Ecto neural progenitor cell (in vitro differentiated cells): ENCODE data around the gene PTCD3.

Source experiments
- DNase-seq: peaks from one replicate; pipeline ENCODE4 v3.0.0-alpha.2; 2018; ENCODE audit warnings: low spot score

PTCD3 gene

DNA sequence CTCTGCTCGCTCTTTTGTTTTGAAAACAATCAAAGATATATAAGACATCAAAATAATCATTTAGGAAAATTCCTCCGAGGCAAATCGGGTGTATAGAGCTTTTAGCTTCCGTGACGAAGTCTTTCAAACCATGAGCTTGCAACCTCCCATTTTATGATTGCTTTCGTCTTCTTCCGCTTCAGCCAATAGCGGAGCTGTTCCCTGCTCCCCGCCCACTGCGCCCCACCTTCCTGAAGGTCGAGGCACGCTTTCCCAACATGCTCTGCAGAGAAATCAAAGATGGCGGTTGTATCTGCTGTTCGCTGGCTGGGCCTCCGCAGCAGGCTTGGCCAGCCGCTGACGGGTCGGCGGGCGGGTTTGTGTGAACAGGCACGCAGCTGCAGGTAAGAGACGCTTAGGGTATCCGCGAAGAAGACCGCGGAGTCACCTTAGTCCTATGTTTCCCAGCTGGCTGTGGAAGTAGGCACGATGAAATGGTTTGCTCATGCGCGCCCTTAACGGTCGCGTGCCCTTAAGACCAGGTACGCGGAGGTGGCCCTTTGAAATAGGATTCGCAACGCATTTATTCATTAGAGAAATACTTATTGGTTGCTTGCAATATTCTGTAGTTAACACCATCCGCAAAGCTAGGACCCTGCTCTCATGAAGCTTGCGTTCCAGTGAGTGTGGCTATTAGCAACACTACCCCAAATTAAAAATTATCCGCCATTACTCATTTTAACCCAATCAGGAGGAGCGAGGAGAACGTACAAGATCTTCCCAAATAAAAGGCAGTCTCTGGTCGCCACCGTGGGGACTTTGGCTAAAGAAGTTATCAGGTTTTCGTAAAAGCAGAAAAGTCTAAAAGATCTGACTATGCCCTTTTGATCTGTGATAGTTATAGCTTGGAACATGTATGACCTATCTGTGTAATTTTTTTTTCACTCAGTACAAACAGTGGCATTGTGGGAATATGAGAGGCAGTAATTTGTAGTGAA, at the start of gene PTCD3:
PTCD3 (plus strand) TSS at position 267 of the 977 bp plus-strand sequence; CDS start at position 280, 13 bp downstream.
- peak; percentile 92 for DNase-seq

DNA sequence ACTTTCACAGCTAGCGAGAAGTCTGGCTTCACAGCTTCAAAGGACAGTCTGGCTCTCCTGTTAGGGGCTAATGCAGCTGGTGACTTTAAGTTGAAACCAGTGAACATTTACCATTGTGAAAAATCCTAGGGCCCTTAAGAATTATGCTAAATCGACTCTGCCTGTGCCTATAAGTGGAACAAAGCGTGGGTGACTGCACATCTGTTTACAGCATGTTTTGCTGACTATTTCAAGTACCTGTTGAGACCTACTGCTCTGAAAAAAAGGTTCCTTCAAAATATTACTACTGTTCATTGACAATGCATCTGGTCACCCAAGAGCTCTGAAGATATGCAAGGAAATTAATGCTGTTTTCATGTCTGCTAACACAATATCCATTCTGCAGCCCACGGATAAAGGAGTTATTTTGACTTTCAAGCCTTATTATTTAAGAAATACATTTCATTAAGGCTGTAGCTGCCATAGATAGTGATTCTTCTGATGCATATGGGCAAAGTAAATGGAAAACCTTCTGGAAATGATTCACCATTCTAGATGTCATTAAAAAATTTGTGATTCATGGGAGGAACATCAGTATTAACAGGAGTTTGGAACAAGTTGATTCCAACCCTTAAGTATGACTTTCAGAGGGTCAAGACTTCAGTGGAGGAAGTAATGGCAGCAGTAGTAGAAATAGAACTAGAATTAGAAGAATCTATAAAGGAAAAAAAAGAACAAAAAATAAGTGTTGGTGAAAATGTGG, 49.3 kb upstream of the PTCD3 start:
- DNase-seq, result no peak

DNA sequence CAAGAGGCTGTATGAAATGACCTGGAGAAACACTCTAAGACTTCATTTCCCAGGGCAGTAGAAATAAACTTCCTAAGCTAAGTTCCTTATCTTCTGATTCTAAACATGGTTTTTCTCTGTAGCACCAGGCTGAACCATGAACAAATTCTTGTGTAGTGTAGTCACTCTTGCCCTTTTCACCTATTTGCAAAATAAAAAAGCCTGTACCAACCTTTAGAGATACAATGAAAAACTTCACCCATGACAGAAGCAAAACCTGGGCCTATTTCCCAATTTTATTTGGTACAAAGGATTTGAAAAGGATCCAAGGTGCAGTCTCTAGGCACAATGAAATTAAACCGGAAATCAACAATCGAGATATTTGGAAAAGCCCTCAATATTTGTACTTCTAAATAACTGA, 44.0 kb upstream of the PTCD3 start:
- DNase-seq, result no peak

DNA sequence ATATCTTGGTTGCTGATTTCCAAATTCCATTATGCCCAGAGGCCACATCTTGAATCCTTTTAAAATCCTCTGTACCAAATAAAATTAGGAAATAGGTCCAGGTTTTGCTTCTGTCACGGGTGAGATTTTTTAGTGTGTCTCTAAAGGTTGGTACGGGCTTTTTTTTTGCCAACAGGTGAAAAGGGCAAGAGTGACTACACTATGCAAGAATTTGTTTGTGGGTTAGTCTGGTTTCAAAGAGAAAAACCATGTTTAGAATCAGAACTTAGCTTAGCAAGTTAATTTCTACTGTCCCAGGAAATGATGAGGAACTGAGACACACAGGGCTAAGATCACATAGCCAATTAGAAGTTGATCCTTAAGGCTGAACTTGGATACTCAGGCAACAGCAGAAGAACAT, 42.0 kb upstream of the PTCD3 start:
- DNase-seq, result no peak

DNA sequence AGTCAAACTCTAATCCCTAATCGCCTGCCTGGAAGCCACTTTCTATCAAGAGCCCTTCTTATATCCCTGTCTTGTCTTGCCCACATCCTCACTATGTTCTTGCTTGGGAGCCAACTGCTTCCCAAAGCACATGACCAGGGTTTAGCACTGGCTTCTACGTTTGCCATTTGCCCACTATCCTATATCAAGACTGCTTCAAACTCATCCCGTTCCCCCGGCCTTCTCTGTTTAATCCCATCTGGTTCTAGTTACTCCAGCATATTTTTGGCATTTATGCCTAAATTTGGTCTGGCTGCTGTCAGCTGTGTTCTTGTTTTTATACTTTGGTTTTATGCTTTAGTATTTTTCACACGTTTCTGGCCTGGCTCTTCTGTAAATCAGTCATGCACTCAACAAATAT, 40.5 kb upstream of the PTCD3 start:
- no peak for DNase-seq

DNA sequence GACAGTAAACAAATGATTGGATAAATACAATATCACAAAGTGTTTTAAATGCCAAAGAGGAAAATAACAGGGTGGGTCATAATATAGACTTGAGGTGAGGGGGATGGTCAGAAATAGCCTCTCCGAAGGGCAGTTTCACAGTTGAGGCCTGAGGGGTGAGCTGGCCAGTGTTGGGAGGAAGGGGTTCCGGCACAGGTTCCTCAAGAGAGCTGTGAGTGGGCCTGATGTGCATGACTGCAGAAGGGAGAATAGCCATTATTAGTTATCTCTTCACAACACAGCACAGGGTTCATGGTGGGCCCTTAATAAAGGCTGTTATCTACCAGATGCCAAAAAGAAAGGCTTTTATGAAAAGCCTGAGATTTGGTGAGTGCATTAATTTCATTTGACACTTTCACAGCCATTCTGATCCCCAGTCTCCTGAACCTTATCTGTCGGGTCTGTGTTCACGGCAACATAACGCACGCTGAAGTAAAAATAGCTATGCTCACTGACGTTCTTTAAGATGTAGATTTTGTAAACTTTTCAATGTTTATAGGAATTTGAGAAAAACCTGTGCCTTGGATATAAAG, 39.9 kb upstream of the PTCD3 start:
- no peak for DNase-seq

DNA sequence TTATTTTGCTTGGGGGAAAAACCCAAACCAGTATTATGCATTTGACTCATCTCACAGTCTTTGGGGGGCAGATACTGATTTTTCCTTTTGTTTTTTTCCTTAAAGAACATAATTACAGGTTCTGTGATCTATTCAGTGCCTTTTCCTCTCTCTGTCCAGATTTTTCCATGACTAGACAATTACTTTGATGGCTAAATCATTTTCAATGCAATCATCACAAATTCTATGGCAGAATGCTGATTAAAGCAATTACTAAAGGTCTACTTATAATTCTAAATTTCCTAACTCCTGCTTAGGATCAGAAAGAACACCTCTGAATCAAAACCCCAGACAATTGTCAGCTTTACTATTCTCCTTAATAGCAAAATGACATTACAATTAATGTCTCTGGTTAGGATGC, 39.1 kb upstream of the PTCD3 start:
- no peak for DNase-seq

DNA sequence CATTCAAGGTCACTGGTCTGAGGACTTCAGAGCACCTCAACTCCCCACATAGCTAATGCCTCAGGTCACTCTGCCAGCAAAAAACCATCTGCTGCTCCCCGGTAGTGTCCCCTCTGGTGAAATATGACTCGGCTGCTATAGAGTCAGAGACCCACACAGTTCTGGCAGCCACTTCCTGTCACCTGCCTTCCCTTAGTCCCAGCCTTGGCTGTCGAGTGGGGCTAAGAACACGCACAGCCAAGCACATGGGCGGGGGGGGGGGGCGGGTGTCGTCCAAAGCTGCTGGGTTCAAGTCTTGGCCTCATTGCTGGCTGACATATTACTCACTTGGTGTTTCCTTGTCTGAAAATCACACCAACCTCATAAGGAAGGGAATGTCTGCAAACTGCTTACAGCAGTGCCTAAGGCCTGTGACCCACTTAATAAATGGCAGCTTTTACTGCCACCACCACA, 37.9 kb upstream of the PTCD3 start:
- no peak for DNase-seq

DNA sequence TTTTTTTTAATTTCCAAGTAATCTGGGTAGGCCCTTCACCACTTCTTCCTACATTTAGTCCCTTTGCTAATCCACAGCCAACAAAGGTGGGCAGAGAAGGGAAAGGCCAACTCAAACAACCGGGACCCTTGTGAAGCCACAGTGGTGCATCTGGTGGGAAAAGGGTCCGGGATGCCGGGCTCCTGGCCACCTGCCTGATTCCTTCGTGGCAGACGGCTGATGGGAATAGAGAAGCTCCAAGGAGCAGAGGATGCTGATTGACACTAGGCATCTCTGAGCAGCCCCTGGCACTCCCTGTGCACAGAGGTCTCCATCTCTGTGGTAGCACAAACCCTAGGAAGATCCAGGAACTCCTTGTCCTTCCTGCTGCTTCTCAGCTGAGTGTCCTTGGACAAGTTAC, 37.4 kb upstream of the PTCD3 start:
- DNase-seq, result no peak

DNA sequence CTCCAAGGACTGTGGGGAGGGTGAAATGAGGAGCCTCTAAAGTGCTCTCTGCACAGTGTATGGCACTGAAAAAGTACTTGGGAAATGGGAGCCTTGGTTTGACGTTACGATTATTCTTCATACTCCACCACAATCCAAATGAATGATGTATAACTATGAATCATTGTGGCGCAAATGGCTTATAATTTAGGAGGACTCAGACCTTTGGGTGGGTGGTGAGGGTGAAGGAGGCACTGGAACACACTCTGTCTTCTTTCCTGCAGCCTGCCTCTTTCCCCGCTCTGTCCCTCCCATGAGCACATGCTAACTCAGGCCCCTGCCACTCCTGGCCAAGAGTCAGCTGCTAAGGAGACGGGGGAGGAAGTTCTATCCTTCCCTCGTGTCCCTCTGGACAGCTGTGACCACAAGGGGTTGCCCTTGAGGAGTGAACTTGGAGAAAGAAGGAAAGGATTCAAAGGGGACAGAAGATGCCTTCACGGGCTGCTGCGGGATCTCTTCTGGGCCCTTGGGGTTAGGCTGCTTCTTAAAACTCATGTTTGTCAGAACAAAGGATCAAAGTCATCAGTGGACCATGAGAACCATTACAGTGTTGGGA, 36.8 kb upstream of the PTCD3 start:
- no peak for DNase-seq

DNA sequence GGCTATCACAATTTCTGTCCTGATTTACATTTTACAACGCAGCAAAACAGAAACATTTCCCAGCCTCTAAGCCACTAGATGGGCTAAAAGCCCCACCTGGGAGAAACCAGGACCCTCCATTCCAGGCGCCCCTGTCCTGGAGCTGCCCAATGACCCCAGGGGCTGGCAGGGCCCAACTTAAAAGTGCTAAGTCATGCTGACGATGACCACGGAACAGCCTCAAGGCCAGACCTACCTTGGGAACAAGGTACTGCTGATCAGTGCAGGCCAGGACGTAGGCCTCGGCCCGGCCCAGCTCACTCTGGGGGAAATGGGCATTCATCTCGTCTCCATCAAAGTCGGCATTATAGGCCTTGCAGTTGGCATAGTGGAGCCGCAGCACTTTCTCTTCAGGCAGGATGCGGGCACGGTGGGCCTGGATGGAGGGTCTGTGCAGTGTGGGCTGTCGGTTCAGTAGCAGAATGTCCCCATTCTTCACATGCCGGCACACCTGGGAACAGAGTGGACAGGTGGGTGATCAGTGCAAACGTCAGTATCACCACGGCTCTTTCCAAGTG, 36.2 kb upstream of the PTCD3 start:
- DNase-seq, result no peak

DNA sequence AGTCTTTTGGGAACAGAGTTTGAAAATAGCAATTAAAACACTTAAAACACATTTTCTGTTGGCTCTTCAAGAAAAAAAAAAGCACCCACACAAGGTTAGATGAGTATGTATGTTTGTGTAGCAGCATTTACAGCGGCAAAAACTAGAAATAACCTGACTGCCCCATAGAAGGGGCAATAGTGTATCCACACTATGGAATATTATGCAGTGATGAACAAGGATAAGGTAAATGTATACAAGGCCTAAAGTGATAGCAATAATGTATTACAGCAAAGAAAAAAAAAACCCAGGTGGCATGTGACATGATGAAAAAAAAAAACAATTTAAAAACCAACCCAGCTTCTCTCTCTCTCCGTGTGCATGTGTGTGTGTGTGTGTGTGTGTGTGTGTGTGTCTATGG, 35.2 kb upstream of the PTCD3 start:
- DNase-seq, result no peak

DNA sequence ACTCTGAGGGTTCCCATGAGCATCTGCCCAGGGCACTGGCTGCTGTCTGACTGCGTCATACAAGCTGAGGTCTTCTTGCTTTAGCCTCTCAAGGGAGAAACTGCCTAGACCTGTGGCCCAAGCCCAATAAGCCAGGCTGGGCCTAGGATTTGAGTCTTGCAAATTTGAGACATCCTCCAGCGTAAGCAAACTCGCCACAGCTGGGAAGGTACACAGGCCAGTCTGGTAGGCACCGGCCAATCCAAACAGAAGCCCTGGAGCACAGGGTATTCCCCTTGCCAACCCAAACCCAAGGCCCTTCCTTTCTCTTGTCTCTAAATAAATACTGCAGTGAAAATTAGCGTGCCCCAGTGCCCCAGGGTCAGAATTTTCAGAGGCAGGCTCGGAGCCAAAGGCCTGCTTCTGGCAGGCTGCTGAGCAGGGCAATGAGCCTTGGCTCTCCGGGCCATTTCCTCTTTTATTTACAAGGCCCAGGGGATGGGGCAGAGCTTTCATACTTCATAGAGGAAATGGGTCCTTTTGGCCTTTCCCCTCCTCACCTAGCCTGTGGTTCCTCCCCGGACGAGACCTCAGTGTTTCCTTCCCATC, 33.7 kb upstream of the PTCD3 start:
- DNase-seq, result no peak

DNA sequence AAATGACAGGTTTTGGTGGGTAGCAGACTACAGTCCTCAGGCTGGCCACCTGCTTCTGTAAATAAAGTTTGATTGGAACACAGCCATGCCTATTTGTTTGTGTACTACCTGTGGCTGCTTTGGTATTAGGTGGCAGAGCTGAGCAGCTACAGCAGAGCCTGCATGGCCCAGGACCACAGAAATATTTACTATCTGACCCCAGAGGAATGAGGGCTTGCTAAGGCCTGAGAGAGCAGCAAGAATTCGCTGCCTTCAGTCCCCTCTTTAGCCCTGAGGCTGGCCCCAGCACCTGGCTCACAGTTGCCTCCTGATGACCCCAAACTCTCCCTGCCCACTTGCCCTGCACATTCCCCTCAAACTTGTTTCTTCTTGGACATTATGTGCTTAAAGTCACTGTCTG, 32.8 kb upstream of the PTCD3 start:
- no peak for DNase-seq

DNA sequence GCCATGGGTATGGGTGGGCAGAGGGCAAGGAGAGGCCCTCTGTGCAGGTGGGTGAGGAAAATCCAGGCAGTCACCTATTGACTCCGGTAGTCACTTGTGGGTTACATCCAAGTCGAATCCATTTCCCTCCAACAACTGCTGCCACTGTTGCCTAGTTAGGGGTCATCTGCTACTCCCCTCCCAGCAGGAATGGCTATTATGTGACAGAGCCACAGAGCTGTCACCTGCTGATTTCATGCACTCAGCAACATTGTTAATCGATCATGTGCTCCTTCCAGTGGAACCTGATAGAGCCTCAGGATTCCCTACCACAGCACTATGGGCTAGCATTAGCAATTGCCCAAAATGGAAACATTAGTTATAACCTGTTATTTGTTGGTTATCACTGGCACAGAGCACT, 31.8 kb upstream of the PTCD3 start:
- DNase-seq, result no peak

DNA sequence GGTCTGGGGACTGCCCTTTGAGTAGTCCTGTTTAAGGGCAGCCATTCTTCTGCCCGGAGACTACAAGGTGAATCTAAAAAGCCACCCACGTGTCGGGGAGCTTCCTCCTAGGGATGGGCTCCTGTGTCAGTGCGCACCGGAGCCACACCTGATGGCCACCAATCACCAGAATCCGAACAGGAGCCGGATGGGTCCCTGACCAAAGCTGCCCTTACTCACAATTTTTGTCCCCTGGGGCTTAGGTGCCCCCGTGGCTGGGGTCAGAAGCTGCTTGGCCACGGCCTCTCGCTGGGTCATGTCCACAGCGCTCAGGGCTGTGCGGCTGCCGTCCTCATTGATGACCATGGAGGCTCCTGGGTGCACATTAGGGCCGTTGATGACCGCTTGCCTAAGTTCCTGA, 31.2 kb upstream of the PTCD3 start:
- DNase-seq, result no peak

DNA sequence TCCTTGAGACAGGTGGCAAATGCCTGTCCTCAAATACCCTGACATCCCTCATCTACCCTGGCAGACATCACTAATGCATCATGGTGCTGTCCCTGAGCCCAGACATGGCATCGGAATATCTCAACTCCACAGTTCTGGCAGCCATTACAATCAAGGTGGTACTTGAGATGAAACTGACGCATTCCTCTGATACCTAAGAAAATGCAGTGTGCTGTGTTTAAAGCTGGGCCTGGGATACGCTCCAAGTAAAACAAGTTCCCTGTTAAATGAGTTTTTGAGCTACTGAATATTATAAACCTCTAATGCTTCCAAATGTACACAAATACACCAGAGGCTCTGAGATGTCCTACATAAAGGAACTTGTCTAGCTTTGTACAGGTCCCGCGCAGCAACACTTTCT, 30.1 kb upstream of the PTCD3 start:
- no peak for DNase-seq

DNA sequence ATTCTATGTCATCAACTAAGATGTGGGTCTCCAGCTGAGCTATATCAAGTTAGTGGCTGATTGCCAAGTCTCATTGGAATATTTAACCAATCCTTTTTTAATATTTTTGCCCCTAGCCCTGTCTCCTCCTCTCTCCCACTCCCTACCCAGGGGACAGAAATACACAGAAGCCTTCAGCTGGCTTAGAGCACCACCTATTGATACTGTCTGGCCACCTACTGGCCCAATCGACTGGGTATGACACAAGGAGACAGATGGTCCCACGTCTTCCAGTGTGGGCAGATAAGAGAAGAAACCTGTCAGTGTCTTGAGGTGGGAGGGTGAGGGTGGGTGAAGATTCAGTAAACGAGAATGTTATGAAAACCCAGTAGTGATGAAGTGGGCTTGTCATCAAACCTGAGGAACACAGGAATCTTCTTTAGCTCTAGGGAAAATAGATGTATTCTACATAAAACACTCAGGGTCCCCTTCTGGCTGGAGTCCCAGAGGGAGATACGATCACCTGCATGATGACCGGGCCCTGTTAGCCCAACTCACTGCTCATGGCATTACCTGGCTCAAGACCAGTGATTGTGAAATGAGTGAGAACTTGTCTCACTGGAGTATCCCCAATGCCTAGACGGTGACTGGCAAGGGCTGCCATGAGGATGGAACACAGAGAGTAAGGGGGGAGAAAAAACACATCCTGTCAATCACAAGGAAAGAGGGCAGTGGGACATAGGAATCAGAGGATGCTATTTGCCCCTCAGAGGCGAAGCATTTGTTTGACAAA, 27.1 kb upstream of the PTCD3 start:
- DNase-seq, result no peak

DNA sequence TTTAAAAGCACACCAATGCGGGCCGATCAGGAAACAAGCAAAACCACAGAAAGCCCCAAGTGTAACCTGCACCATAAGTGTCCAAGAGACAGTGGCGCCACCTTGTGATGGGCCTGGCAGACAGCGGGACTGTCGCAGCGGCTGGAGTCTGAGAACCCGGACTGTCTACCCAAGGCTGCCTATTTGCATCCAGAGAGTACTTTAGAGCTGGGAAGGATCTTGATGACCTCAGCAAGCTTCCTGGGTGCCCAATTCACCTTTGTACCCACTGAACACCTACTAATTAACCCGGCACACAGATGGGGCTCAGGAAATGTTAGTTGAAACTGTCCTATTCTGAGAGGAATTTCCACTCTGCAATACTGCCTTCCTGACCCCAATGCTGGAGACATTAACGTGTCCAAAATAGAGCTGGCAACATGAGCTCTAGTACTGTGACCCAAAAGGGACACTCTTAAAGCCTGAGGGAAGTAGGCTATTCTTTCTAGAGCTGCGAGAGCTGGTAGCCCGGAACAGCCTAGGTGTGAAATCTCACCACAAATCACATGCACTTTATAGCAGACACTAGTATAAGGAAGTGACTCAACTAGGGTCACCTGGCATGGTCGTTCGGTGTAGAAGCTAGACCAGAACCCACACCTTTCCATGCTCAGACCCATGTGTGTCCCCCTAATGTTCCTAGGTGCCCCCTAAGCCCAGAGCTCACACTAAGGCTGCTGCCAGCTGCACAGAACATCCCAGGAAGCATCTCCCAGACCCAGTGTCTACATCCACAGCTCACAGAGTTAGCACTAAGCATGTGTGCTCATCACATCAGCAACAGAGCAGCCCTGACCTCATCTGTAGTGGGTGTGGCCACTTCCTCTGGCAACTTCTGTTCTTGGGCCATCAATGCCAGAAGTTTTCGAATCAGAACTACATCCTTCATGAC, 25.8 kb upstream of the PTCD3 start:
- peak; percentile 75 for DNase-seq

DNA sequence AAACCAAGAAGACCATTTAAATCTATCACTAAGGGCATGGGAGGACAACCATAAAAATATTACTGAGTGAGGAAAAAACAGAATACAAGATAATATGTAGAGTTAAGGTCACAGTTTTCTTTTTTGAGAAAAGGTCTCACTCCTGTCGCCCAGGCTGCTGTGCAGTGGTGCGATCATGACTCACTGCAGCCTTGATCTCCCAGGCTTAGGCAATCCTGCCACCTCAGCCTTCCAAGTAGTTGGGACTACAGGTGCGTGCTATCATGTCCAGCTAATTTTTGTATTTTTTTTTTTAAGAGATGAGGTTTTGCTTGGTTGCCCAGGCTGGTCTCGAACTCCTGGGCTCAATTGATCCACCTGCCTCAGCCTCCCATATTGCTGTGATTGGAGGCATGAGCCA, 24.3 kb upstream of the PTCD3 start:
- no peak for DNase-seq
